Spleen (tissue), 7 donors: ENCODE results near the gene TEX13D.

Experiments used
- POLR2A ChIP-seq, 3 donors: fragments of 450-650 bp; IDR thresholded peaks; one replicate each; pipeline ENCODE4 v1.5.1; 2017; ENCODE audit warnings: antibody characterized with exemption in 3 of 3, mild to moderate bottlenecking in 1 of 3
- POLR2AphosphoS5 ChIP-seq, 3 donors: sonication (generic); formaldehyde crosslinking; IDR thresholded peaks; one replicate each; pipeline ENCODE4 v1.5.1; 2017; ENCODE audit warnings: antibody characterized with exemption in 3 of 3
- TF ChIP-seq, protein P1 (sequence below), 11 experiments: fragments of 200-600 bp in 7 of 11; fragments of 450-650 bp in 4 of 11; sonication (generic) in 4 of 11; IDR thresholded peaks in 8 of 11; conservative IDR thresholded peaks in 3 of 11; 1 replicate in 7 of 11; 2 replicates in 4 of 11; pipeline versions ENCODE4 v1.4.0 to v1.8.0; 2016 to 2021; ENCODE audit warnings: antibody characterized with exemption in 11 of 11, inconsistent platforms in 4 of 11, mild to moderate bottlenecking in 1 of 11
- donor health status: DM: no; HTN: no; CAD: no; lungs with moderate emphysema.
- donor health status: DM: no; HTN: no; CAD: no.
- donor health status: DM: no; HTN: no; CAD: no.

DNA sequence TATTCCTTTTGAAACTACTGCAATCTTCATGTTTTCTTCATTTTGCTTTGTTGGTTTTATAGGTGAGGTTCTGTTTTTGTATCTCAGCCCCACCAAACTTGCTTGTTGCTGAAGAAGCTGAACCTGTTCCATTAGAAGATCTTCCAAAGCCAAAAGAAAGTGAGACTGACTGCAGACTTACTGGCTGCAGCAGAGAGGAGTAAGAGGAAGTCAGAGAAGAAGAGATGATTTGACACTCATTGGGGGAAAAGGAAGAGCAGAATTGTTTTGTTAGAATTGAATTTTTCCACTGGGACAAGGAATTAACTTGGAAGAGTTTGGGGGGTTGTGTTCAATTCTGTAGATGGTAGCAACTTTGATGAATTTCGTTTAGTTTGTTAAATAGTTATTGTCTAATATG is 3.1 kb downstream of the TEX13D start:
- TF ChIP-seq, protein P1, sequence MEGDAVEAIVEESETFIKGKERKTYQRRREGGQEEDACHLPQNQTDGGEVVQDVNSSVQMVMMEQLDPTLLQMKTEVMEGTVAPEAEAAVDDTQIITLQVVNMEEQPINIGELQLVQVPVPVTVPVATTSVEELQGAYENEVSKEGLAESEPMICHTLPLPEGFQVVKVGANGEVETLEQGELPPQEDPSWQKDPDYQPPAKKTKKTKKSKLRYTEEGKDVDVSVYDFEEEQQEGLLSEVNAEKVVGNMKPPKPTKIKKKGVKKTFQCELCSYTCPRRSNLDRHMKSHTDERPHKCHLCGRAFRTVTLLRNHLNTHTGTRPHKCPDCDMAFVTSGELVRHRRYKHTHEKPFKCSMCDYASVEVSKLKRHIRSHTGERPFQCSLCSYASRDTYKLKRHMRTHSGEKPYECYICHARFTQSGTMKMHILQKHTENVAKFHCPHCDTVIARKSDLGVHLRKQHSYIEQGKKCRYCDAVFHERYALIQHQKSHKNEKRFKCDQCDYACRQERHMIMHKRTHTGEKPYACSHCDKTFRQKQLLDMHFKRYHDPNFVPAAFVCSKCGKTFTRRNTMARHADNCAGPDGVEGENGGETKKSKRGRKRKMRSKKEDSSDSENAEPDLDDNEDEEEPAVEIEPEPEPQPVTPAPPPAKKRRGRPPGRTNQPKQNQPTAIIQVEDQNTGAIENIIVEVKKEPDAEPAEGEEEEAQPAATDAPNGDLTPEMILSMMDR (IDR thresholded peaks at IDR 0.05 in 8 of 11, conservative IDR thresholded peaks at IDR 0.05 in 3 of 11), result no peak
- no peak for TF ChIP-seq POLR2A (IDR thresholded peaks at IDR 0.05)
- no peak for TF ChIP-seq POLR2AphosphoS5 (IDR thresholded peaks at IDR 0.05)
